ENCODE measurements around the gene RAB11FIP4. TPM values are rescaled to one million over a fixed set of nuclear protein-coding genes. Genes with fewer than 3 reads are reported as not detected.

RAB11FIP4 gene
- total RNA-seq, 1 experiment from 2014 or later, result 54.9 TPM

DNA sequence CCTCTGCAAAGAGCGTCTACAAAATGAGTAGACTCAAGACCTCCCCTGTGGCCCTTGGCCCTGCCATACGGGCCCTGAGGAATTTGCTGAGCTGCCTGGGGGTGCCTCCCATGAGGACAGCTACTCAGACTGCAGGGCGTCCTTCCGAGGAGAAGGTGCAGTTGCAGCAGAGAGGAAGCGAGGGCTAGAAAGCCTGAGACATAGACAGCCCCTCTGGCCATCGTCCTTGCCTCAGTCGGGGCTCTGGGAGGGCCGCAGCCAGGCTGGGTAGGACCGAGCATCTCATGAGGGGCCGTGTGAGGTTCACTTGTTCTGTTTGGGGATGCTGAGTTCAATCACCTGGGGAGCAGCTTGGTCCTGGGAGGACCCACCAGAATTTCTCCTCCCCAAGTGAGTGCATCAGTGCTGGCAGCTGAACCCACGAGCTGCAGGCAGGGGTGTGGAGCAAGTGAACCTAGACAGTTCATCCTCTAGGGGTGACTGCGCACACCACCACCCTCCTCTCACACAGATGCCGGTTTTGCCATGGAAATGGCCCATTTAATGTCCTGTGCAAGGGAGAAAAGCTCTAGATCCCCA, 20.3 kb downstream of the RAB11FIP4 start (continued):
- no peak for TF ChIP-seq ZNF416 (CRISPR knock-in tag; IDR thresholded peaks at IDR 0.05)
- TF ChIP-seq, protein P1, sequence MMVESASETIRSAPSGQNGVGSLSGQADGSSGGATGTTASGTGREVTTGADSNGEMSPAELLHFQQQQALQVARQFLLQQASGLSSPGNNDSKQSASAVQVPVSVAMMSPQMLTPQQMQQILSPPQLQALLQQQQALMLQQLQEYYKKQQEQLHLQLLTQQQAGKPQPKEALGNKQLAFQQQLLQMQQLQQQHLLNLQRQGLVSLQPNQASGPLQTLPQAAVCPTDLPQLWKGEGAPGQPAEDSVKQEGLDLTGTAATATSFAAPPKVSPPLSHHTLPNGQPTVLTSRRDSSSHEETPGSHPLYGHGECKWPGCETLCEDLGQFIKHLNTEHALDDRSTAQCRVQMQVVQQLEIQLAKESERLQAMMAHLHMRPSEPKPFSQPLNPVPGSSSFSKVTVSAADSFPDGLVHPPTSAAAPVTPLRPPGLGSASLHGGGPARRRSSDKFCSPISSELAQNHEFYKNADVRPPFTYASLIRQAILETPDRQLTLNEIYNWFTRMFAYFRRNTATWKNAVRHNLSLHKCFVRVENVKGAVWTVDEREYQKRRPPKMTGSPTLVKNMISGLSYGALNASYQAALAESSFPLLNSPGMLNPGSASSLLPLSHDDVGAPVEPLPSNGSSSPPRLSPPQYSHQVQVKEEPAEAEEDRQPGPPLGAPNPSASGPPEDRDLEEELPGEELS (CRISPR knock-in tag; IDR thresholded peaks at IDR 0.05), result no peak

DNA sequence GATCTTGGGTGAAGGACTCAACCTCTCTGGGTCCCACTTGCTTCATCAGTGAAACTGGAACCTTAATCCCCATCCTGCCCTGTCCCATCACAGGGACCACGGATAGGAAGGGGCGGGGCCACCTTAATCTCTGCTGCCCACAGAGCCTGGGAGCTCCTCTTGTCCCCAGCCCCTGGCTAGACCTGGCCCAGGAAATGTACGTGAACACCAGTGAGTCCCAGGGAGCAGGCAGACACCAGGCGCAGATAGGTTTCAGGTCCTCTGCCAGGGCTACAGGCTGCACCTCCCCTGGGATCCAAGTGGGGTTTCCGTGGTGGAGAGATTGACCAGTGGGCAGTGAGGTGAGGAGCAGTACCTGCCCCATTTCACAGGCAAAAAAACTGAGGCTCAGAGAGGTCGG, 21.0 kb downstream of the RAB11FIP4 start:
- Mint-ChIP-seq H3K27ac (no peak overlapping the region), H3K4me3 (no peak overlapping the region), H3K4me1 (peaks cover 18% of the 10 kb centered on the region), H3K27me3 (ENCODE audit: low read depth) (no peaks in the 10 kb centered on the region; the same call in 1 of the 2 replicates), H3K9me3 (no peaks in the 10 kb centered on the region), H3K36me3 (no peaks in the 10 kb centered on the region)
- DNase-seq (ENCODE audit: low spot score), result no peak
- POLR2A ChIA-PET, result no interaction called here
- CTCF ChIA-PET, result interaction anchor here (0.6 to 6.5 kb wide), 4 partner anchors 13 to 105 kb away, joined by 3 to 34 read pairs (median 5); partner anchors contain the start of gene RAB11FIP4
- TF ChIP-seq OVOL2 (CRISPR knock-in tag; IDR thresholded peaks at IDR 0.05; ENCODE audit: borderline replicate concordance), result no peak
- TF ChIP-seq, protein P2, sequence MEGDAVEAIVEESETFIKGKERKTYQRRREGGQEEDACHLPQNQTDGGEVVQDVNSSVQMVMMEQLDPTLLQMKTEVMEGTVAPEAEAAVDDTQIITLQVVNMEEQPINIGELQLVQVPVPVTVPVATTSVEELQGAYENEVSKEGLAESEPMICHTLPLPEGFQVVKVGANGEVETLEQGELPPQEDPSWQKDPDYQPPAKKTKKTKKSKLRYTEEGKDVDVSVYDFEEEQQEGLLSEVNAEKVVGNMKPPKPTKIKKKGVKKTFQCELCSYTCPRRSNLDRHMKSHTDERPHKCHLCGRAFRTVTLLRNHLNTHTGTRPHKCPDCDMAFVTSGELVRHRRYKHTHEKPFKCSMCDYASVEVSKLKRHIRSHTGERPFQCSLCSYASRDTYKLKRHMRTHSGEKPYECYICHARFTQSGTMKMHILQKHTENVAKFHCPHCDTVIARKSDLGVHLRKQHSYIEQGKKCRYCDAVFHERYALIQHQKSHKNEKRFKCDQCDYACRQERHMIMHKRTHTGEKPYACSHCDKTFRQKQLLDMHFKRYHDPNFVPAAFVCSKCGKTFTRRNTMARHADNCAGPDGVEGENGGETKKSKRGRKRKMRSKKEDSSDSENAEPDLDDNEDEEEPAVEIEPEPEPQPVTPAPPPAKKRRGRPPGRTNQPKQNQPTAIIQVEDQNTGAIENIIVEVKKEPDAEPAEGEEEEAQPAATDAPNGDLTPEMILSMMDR (IDR thresholded peaks at IDR 0.05), result no peak
- TF ChIP-seq, protein P3, sequence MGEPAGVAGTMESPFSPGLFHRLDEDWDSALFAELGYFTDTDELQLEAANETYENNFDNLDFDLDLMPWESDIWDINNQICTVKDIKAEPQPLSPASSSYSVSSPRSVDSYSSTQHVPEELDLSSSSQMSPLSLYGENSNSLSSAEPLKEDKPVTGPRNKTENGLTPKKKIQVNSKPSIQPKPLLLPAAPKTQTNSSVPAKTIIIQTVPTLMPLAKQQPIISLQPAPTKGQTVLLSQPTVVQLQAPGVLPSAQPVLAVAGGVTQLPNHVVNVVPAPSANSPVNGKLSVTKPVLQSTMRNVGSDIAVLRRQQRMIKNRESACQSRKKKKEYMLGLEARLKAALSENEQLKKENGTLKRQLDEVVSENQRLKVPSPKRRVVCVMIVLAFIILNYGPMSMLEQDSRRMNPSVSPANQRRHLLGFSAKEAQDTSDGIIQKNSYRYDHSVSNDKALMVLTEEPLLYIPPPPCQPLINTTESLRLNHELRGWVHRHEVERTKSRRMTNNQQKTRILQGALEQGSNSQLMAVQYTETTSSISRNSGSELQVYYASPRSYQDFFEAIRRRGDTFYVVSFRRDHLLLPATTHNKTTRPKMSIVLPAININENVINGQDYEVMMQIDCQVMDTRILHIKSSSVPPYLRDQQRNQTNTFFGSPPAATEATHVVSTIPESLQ (CRISPR knock-in tag; IDR thresholded peaks at IDR 0.05), result no peak
- no peak for ATAC-seq

DNA sequence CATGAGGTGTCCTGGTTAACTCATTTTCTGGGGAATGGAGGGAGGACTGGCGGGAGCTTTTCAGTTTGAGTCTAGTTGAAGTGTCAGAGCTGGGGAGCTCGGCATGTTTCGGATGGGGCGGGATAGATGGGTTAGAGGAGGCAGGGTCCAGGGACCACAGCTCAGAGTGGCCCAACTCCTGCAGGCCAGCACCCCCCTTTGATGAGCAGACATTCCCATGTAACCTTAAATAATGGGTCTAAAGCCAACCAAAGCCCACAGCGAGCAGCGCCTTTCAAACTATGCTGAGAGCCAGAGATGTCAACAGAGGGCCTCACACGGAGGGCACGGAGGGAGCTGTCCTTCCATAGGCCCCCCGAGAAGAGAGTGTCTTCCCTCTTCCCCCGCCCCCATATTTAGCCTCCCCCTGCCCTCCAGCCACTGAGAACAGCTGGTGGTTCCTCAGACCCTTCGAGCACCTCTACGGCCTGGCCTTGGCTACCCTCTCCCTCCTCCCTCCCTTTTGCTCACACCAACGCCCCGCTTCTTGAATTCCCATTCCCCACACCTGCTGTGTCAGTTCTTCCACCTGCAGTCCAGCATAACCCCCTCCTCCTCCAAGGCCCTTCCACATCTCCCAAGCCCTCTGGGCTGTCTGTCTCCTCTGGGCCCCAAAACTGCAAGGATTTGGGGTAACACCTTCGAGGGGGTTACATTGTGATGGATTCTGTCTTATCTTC, 21.8 kb downstream of the RAB11FIP4 start:
- H3K27me3 Mint-ChIP-seq (ENCODE audit: low read depth), result no peaks in the 10 kb centered on the region; the same call in 1 of the 2 replicates
- H3K27ac Mint-ChIP-seq, result no peak overlapping the region
- TF ChIP-seq, protein P4, sequence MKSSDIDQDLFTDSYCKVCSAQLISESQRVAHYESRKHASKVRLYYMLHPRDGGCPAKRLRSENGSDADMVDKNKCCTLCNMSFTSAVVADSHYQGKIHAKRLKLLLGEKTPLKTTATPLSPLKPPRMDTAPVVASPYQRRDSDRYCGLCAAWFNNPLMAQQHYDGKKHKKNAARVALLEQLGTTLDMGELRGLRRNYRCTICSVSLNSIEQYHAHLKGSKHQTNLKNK (CRISPR knock-in tag; IDR thresholded peaks at IDR 0.05), result no peak
- no peak for TF ChIP-seq MXD4 (CRISPR knock-in tag; IDR thresholded peaks at IDR 0.05; ENCODE audit: borderline replicate concordance)
- TF ChIP-seq, protein P5, sequence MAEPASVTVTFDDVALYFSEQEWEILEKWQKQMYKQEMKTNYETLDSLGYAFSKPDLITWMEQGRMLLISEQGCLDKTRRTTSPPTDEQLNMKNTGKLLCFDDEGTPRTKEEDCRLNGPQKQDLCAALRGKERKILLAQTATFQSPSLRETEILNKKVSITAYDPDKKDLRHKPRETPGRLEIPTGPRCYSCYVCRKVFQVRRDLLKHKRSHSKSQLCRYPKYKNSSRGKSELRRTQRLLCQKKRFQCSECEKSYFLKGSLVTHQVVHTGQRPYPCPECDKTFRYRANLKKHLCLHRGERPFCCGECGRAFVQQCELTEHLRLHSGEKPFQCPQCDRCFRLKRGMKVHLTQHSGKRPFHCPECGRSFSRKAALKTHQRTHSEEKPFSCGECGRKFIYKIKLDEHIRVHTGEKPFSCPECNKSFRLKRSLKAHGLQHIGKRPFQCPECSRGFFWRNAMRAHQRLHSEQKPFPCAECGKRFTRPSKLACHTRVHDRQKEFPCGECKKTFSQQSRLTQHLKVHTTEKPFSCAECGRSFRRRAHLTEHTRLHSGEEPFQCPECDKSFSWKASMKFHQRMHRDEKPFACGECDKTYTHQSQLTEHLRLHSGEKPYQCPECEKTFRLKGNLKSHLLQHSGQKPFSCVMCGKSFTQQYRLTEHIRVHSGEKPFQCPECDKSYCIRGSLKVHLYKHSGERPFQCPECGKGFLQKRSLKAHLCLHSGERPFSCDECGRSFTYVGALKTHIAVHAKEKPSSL (CRISPR knock-in tag; conservative IDR thresholded peaks at IDR 0.05), result no peak
- TF ChIP-seq FOXJ3 (CRISPR knock-in tag; IDR thresholded peaks at IDR 0.05; ENCODE audit: borderline replicate concordance), result no peak
- no peak for TF ChIP-seq ZNF121 (CRISPR knock-in tag; IDR thresholded peaks at IDR 0.05)
- TF ChIP-seq ZNF138 (CRISPR knock-in tag; conservative IDR thresholded peaks at IDR 0.05), result no peak
- no peak for TF ChIP-seq SOX15 (CRISPR knock-in tag; IDR thresholded peaks at IDR 0.05)
- TF ChIP-seq TCF7 (CRISPR knock-in tag; IDR thresholded peaks at IDR 0.05; ENCODE audit: low read depth), result no peak
- no peak for TF ChIP-seq SMAD4 (CRISPR knock-in tag; IDR thresholded peaks at IDR 0.05)
- H3K4me1 Mint-ChIP-seq, result peaks cover 18% of the 10 kb centered on the region
- ChIA-PET POLR2A (no interaction called here), CTCF (interaction anchor here (0.6 to 6.5 kb wide), 4 partner anchors 12 to 104 kb away, joined by 3 to 34 read pairs (median 5); partner anchors contain the start of gene RAB11FIP4)
- no peak for ATAC-seq
- no peak overlapping the region for H3K4me3 Mint-ChIP-seq
- H3K36me3 Mint-ChIP-seq, result no peaks in the 10 kb centered on the region
- no peaks in the 10 kb centered on the region for H3K9me3 Mint-ChIP-seq
- no peak for DNase-seq (ENCODE audit: low spot score)

Measured in WTC11 (cell line).